GM21526 (cell line): ENCODE measurements around the gene NCOA7.
"Not testable (repeated sequence)": the region's sequence is repeated elsewhere in the genome, so short reads cannot be mapped to it uniquely, and the experiment has no call there.

Experiments
- ATAC-seq: cut with Tn5 transposase; IDR thresholded peaks from one replicate; pipeline ENCODE4 v1.9.1; 2021; ENCODE audit warnings: moderate library complexity; ENCODE audit not compliant: unreplicated experiment, low FRiP score

The NCOA7 gene

DNA sequence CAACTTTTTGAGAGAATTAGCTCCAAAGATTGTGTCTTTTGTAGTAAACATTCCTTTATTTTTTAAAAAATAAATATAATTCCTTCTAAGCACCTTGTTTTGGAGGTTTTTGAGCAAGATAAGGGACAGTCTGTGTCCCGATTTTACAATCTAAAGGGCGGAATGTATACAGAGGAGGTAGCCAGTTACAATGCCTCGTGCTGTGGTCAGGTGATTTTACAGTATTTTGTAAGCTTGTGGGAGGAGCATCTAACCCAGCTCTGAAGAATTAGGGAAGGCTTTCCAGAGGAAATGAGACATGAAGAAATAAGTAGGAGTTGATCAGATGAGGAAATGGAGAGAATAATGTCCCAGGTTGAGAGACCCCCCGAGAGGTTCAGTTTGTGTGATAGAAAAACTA lies 167.1 kb downstream of the NCOA7 start:
- ATAC-seq = no peak

DNA sequence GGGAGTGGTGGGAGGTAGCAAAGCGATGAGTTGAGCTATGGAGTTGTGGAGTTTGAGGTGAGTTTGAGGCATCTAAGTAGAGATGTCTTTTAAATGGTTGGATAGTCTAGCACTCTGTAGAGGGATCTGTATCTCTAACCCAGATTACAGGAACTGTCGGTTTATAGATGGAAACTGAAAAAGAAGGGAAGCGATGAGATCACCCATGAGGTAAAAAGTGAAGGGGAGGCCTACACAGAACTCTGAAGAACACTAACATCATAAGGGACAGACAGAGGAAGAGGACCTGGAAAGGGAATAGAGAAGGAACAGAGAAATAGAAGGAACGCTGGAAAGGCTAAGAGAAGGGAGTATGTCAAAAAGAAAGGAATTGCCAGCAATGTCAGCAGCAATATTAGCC lies 168.3 kb downstream of the NCOA7 start:
- no peak for ATAC-seq

DNA sequence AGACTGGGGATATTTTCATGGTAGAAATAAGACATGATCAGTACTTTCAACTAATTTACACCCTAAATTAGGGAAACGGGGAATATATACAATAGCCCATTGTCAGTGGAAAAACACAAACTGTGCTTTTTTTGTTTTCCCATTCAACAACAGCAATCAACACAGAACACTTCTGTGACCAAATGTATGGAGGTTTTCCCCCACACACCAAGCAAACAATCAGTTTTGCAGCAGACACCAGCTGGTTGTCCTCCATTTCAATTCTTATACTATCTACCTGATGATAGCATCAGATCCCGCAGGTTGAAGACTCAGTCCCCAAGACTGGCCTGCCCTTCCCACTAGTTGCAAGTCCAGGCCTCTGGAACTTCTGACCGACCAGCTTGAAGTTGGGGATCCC lies 170.4 kb downstream of the NCOA7 start:
- no peak for ATAC-seq

DNA sequence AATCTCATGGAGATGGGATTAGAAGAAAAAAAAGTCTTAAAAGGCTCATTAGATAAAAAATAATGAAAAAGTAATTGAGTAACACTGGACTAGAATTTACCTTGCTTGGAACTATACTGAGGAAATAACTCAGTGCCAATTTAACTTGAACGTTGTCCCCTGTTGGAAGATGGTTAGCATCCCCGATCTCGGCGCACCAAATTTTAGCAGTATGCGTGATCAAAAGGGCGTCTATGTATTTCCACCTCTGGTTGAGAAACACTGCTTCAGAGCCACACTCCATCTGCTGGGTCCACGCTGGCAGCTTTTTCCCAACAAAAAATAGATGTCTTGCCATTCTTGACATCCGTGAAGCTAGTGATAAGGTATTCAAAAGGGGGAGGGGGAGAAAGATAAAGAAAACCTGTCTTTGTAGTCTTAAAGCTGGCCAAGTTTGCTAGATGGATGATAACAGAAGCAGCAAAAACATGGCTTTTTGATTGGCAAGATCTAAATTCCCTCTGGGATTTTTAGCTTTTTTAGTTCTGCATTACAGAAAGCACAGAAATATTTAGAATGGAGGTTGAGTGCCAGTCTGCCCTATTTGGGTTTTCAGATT lies 172.2 kb downstream of the NCOA7 start:
- no peak for ATAC-seq

DNA sequence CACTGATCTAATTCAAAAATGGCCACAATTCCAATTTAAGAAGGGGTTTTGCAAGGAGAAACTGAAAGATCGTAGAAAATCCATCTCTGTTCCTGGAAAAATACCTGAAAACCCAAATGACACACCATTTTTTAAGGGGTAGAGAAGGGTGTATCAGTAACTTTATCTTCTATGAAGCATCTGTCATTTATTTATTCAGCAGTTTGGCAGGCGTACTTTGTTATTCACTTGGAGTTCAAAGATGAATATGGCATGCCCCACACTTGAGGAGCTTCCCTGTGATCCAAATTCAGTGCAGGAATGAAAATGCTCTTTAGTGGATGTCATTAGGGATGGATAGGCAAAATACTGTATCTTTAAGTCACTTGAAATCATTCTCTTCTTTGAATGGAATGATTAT lies 173.1 kb downstream of the NCOA7 start:
- ATAC-seq = no peak

DNA sequence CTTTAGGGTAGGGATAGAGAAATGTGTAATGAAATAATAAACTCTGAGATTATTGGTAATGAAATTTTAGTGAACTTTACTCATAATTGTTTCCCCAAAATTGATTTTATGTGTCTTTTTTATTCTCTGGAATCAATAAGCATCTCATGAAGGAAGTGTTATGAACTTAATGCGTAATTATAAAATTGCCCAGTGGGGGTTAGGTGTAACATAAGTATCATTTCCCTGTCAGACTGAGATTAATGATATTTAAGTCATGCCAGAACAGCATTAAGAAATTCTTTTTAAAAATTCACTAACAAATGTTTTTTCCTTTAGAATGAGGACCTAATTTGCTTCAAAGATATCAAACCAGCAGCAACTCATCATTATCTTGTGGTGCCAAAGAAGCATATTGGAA lies 175.8 kb downstream of the NCOA7 start:
- ATAC-seq = no peak

DNA sequence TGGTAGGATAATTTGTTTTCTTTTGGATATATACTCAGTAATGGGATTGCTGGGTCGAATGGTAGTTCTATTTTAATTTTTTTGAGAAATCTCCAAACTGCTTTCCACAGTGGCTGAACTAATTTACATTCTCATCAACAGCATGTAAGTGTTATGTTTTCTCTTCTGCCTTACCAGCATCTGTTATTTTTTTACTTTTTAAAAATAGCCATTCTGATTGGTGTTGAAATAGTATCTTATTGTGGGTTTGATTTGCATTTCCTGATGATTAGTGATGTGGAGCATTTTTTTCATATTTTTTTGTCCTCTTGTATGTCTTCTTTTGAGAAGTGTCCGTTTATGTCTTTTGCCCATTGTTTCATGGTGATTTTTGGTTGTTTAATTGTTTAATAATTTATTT lies 177.7 kb downstream of the NCOA7 start:
- ATAC-seq = no peak

DNA sequence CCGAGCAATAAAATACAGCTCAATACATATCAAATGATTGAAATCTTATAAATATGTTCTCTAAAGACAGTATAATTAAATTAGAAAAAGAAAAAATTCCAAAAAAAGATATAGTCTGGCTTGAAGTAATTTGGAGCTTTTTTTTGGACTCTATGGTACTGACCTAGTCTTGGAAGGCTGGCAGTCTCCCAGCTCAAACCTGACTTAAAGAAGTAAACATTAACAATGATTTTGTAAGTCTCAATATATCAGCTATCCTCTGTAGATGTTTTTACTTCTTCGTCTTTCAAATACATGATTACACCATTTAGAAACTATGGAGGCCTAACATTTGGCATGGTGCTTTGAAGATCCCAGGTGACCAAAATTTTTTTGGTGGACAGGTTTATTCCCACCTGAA lies 180.0 kb downstream of the NCOA7 start:
- ATAC-seq = no peak

DNA sequence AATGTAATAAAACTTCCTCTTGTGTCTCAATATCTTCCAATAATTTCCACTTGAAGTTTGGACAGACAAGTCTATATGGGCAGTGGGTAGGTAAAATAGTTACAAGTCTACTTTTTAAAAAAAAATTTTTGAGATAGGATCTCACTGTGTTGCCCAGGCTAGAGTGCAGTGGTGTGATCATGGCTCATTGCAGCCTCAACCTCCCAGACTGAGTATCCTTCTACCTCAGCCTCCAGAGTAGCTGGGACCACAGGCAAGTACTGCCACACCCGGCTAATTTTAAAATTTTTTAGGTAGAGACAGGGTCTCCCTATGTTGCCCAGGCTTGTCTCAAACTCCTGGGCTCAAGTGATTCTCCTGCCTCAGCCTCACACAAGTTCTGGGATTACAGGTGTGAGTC lies 181.7 kb downstream of the NCOA7 start:
- not testable (repeated sequence) for ATAC-seq

DNA sequence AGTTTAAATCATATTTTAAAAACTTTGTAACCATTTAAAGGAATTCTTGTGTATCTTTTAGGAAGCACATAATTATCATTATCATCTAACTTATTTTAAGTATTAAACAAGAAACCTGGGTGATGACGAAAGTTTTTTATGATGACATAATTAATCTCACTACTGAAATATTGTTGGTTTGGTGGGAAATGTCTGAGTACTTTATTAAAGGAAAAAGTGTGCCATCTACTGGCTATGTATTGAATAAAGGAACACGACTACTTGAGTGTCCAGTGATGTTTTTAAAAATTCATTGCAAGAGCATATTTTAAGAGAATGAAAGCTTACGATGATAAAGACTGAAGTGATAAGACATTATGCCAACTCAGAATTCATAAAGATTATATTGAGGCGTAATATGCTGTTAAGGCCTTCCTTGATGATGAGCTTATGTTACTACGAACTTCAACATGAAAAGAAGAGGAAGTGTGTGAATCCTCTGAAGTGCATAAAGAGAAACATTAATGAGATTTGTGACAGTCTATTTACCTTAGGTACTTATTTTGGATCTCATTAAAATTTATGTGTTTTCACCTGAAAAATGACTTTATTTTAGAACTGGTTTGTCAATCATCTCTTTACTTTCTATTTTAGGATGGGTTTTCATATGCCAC lies 183.6 kb downstream of the NCOA7 start:
- ATAC-seq = peak; percentile 70

DNA sequence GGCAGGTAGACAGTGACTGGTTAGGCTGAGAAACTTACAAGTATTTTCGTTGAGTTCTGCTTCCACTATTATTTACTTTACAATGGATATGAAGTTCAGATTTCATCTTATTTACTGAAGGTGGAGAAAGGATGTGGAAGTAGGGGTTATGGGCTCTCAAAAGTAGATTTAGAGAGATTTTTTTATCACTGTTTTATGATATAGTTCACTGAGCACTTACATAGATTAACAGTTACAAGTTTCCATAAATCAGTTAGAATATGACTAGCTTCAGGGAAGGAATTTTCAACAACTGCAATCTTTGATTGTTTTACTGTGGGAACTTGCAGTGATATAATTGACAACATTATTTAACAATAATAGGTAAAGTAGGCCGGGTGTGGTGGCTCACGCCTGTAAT lies 188.3 kb downstream of the NCOA7 start:
- no peak for ATAC-seq
